Activated CD4-positive, CD25-positive, alpha-beta regulatory T cell (primary cell): Measurements from ENCODE around the gene SEL1L2.
"Not testable (repeated sequence)": the region's sequence is repeated elsewhere in the genome, so short reads cannot be mapped to it uniquely, and the experiment has no call there.

Experiments used
- DNase-seq, 4 experiments: peaks; one replicate each; lab custom pipeline; 2025; lab: John Stamatoyannopoulos, UW

The SEL1L2 gene

GRCh38 chr20:13990465-13990864 is at the start of gene SEL1L2:
Gene SEL1L2, minus strand, starts transcription at chr20:13990614. Its CDS starts 80 bp downstream, at chr20:13990534.
- no peak for DNase-seq

GRCh38 chr20:14036567-14036966 is 46.2 kb upstream of the SEL1L2 start:
- no peak for DNase-seq

GRCh38 chr20:14033310-14033709 is 42.9 kb upstream of the SEL1L2 start:
- no peak for DNase-seq

- DNase-seq, result no peak
These were observed 40.6 kb upstream of the SEL1L2 start for GRCh38 chr20:14030991-14031390.

GRCh38 chr20:14012671-14013070 is 22.3 kb upstream of the SEL1L2 start:
- no peak for DNase-seq

GRCh38 chr20:14009208-14009607 is 18.8 kb upstream of the SEL1L2 start:
- no peak for DNase-seq

- DNase-seq, result no peak
These were observed 15.6 kb upstream of the SEL1L2 start for GRCh38 chr20:14005996-14006395.

GRCh38 chr20:14000917-14001316 is 10.5 kb upstream of the SEL1L2 start:
- no peak for DNase-seq

GRCh38 chr20:13996265-13996664 is 5.9 kb upstream of the SEL1L2 start:
- DNase-seq, result no peak

GRCh38 chr20:13995841-13996240 is 5.4 kb upstream of the SEL1L2 start:
- DNase-seq, result no peak

- no peak for DNase-seq
These were observed 4.8 kb upstream of the SEL1L2 start, which contains the start of gene MACROD2 for GRCh38 chr20:13995086-13995665. Gene MACROD2, plus strand, starts transcription at chr20:13995516.

- not testable (repeated sequence) for DNase-seq
These were observed 1.5 kb upstream of the SEL1L2 start for GRCh38 chr20:13991955-13992354.

- DNase-seq, result no peak
These were observed 897 bp upstream of the SEL1L2 start for GRCh38 chr20:13991311-13991710.

GRCh38 chr20:13984211-13984610 is 6.2 kb downstream of the SEL1L2 start:
- no peak for DNase-seq

- DNase-seq, result no peak
These were observed 29.9 kb downstream of the SEL1L2 start for GRCh38 chr20:13960525-13960924.

GRCh38 chr20:13960119-13960518 is 30.3 kb downstream of the SEL1L2 start:
- no peak for DNase-seq

GRCh38 chr20:13953227-13953626 is 37.2 kb downstream of the SEL1L2 start:
- no peak for DNase-seq

GRCh38 chr20:13947719-13948118 is 42.7 kb downstream of the SEL1L2 start:
- no peak for DNase-seq

GRCh38 chr20:13941031-13941430 is 49.4 kb downstream of the SEL1L2 start:
- DNase-seq, result no peak

GRCh38 chr20:13936781-13937576 is 53.4 kb downstream of the SEL1L2 start:
- no peak for DNase-seq

GRCh38 chr20:13934992-13935894 is 55.2 kb downstream of the SEL1L2 start:
- DNase-seq, result no peak

GRCh38 chr20:13930281-13930680 is 60.1 kb downstream of the SEL1L2 start:
- DNase-seq, result no peak

GRCh38 chr20:13929836-13930235 is 60.6 kb downstream of the SEL1L2 start:
- no peak for DNase-seq
